C4-2B (cell line): ENCODE data around the gene TMEM175.

Experiments used
- CTCF ChIP-seq: fragments of 450-650 bp; conservative IDR thresholded peaks from 2 replicates; pipeline ENCODE4 v1.5.1; 2017; ENCODE audit warnings: mild to moderate bottlenecking
- ZFX ChIP-seq: fragments of 450-650 bp; IDR thresholded peaks from 2 replicates; pipeline ENCODE4 v1.6.1; 2017

DNA sequence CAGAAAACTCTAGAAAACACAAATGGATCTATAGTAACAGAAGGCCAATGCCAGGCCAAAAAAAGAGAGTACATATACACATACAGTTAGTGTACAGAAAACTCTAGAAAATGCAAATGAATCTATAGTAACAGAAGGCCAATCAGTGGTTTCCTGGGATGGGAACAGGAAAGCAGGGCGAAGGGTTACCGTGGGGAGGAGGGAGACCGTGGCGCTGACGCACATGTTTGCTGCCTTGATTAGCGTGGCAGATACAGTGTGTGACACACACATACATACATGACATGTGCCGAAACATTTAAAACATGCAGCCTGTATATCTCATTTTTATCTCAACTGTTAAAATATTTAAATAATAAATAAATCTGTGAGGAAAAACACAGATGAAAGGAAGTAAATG lies 14.8 kb upstream of the TMEM175 start:
- TF ChIP-seq CTCF = no peak
- TF ChIP-seq ZFX = no peak
